Ramos (cell line): ENCODE results near the gene FADS2.

Experiments
- in situ Hi-C: fragments of 300-500 bp; cut with MboI; formaldehyde crosslinking; loops from one replicate; pipeline ENCODE4 v1.14.3; 2022; ENCODE audit warnings: low sequenced_read_pairs; ENCODE audit not compliant: unreplicated experiment

The FADS2 gene

GRCh38 chr11:61842528-61842820, 14.4 kb downstream of the FADS2 start:
- in situ Hi-C loops: no loop called here

GRCh38 chr11:61844909-61845565, 16.9 kb downstream of the FADS2 start:
- in situ Hi-C loops: no loop called here

- in situ Hi-C loops: no loop called here
Observed at GRCh38 chr11:61846362-61847020, 18.4 kb downstream of the FADS2 start.

- in situ Hi-C loops: no loop called here
Observed at GRCh38 chr11:61847914-61848581, 19.9 kb downstream of the FADS2 start.

- in situ Hi-C loops: no loop called here
Observed at GRCh38 chr11:61848631-61849030, 20.5 kb downstream of the FADS2 start.

GRCh38 chr11:61850687-61851086, 22.6 kb downstream of the FADS2 start:
- in situ Hi-C loops: no loop called here

- in situ Hi-C loops: no loop called here
Observed at GRCh38 chr11:61851113-61851899, 23.2 kb downstream of the FADS2 start.

- in situ Hi-C loops: no loop called here
Observed at GRCh38 chr11:61851900-61852295, 23.8 kb downstream of the FADS2 start.

GRCh38 chr11:61853698-61854169, 25.6 kb downstream of the FADS2 start:
- in situ Hi-C loops: no loop called here

GRCh38 chr11:61854206-61854895, 26.3 kb downstream of the FADS2 start:
- in situ Hi-C loops: no loop called here

- in situ Hi-C loops: no loop called here
Observed at GRCh38 chr11:61854966-61855714, 27.0 kb downstream of the FADS2 start.

GRCh38 chr11:61855939-61856680, 28.0 kb downstream of the FADS2 start:
- in situ Hi-C loops: no loop called here

GRCh38 chr11:61860054-61860903, 32.2 kb downstream of the FADS2 start:
- in situ Hi-C loops: no loop called here

- in situ Hi-C loops: no loop called here
Observed at GRCh38 chr11:61861634-61862033, 33.5 kb downstream of the FADS2 start.

GRCh38 chr11:61862714-61863547, 34.8 kb downstream of the FADS2 start:
- in situ Hi-C loops: no loop called here

GRCh38 chr11:61863548-61864081, 35.5 kb downstream of the FADS2 start:
- in situ Hi-C loops: no loop called here
